WTC11 (cell line): ENCODE results near the gene TMEM19.

ENCODE experiments used
- ESRRA ChIP-seq: sonication (generic); formaldehyde crosslinking; IDR thresholded peaks from 2 replicates; pipeline ENCODE4 v1.8.1; 2022; ENCODE audit warnings: mild to moderate bottlenecking, missing genetic modification reagents, borderline replicate concordance
- TF ChIP-seq, protein P1 (sequence below): fragments of 200-600 bp; IDR thresholded peaks from 2 replicates; pipeline ENCODE4 v1.8.0; 2022; ENCODE audit warnings: antibody characterized with exemption
- TF ChIP-seq, protein P2 (sequence below): fragments of 250-450 bp; sonication (Bioruptor Pico); IDR thresholded peaks from 2 replicates; pipeline ENCODE4 v1.9.0; 2021; ENCODE audit warnings: mild to moderate bottlenecking
- TF ChIP-seq, protein P3 (sequence below): sonication (generic); formaldehyde crosslinking; IDR thresholded peaks from 2 replicates; pipeline ENCODE4 v1.8.0; 2022; ENCODE audit warnings: missing genetic modification reagents
- TF ChIP-seq, protein P4 (sequence below): sonication (generic); formaldehyde crosslinking; IDR thresholded peaks from 2 replicates; pipeline ENCODE4 v1.8.1; 2022; ENCODE audit warnings: missing genetic modification reagents, borderline replicate concordance

DNA sequence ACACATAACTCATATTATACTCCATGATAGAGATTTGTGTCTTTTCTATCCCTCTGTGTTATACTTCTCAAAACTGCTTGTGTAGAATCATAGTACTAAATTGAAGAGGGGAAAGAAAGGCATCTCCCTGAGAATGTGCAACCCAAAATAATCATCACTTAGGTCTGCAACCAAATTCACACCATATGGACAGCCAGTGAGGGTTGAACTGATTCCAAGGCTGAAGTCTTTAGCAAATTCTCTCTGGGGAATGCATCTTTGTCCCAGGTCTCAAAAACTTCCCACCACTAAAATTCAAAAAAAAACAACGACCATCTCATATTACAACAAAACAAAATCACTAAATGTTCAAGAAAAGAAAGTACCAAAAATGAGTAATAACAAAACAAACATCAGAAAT, 33.2 kb upstream of the TMEM19 start:
- TF ChIP-seq, protein P1, sequence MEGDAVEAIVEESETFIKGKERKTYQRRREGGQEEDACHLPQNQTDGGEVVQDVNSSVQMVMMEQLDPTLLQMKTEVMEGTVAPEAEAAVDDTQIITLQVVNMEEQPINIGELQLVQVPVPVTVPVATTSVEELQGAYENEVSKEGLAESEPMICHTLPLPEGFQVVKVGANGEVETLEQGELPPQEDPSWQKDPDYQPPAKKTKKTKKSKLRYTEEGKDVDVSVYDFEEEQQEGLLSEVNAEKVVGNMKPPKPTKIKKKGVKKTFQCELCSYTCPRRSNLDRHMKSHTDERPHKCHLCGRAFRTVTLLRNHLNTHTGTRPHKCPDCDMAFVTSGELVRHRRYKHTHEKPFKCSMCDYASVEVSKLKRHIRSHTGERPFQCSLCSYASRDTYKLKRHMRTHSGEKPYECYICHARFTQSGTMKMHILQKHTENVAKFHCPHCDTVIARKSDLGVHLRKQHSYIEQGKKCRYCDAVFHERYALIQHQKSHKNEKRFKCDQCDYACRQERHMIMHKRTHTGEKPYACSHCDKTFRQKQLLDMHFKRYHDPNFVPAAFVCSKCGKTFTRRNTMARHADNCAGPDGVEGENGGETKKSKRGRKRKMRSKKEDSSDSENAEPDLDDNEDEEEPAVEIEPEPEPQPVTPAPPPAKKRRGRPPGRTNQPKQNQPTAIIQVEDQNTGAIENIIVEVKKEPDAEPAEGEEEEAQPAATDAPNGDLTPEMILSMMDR = no peak
- TF ChIP-seq, protein P2, sequence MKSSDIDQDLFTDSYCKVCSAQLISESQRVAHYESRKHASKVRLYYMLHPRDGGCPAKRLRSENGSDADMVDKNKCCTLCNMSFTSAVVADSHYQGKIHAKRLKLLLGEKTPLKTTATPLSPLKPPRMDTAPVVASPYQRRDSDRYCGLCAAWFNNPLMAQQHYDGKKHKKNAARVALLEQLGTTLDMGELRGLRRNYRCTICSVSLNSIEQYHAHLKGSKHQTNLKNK (CRISPR knock-in tag) = no peak
- TF ChIP-seq, protein P3, sequence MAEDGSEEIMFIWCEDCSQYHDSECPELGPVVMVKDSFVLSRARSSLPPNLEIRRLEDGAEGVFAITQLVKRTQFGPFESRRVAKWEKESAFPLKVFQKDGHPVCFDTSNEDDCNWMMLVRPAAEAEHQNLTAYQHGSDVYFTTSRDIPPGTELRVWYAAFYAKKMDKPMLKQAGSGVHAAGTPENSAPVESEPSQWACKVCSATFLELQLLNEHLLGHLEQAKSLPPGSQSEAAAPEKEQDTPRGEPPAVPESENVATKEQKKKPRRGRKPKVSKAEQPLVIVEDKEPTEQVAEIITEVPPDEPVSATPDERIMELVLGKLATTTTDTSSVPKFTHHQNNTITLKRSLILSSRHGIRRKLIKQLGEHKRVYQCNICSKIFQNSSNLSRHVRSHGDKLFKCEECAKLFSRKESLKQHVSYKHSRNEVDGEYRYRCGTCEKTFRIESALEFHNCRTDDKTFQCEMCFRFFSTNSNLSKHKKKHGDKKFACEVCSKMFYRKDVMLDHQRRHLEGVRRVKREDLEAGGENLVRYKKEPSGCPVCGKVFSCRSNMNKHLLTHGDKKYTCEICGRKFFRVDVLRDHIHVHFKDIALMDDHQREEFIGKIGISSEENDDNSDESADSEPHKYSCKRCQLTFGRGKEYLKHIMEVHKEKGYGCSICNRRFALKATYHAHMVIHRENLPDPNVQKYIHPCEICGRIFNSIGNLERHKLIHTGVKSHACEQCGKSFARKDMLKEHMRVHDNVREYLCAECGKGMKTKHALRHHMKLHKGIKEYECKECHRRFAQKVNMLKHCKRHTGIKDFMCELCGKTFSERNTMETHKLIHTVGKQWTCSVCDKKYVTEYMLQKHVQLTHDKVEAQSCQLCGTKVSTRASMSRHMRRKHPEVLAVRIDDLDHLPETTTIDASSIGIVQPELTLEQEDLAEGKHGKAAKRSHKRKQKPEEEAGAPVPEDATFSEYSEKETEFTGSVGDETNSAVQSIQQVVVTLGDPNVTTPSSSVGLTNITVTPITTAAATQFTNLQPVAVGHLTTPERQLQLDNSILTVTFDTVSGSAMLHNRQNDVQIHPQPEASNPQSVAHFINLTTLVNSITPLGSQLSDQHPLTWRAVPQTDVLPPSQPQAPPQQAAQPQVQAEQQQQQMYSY = no peak
- TF ChIP-seq, protein P4, sequence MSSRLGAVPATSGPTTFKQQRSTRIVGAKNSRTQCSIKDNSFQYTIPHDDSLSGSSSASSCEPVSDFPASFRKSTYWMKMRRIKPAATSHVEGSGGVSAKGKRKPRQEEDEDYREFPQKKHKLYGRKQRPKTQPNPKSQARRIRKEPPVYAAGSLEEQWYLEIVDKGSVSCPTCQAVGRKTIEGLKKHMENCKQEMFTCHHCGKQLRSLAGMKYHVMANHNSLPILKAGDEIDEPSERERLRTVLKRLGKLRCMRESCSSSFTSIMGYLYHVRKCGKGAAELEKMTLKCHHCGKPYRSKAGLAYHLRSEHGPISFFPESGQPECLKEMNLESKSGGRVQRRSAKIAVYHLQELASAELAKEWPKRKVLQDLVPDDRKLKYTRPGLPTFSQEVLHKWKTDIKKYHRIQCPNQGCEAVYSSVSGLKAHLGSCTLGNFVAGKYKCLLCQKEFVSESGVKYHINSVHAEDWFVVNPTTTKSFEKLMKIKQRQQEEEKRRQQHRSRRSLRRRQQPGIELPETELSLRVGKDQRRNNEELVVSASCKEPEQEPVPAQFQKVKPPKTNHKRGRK (CRISPR knock-in tag) = no peak
- no peak for TF ChIP-seq ESRRA
